Stimulated activated CD4-positive, alpha-beta T cell treated with anti-CD3 and anti-CD28 coated beads, Interleukin-1b, Interleukin-23, amount 100 ng/mL, for 4 hours (primary cell): Measurements from ENCODE around the gene GNRH2.
"Not testable (repeated sequence)": the region's sequence is repeated elsewhere in the genome, so short reads cannot be mapped to it uniquely, and the experiment has no call there.

Experiments
- DNase-seq, 2 donors: peaks; one replicate each; pipeline ENCODE4 v3.0.0-alpha.2; 2020; ENCODE audit warnings: low read depth in 2 of 2

Gene GNRH2

GRCh38 chr20:3072530-3073250, 29.3 kb downstream of the GNRH2 start:
- DNase-seq, result no peak

- not testable (repeated sequence) for DNase-seq
These were observed 29.8 kb downstream of the GNRH2 start for GRCh38 chr20:3073251-3073643.

GRCh38 chr20:3074812-3075211, 31.4 kb downstream of the GNRH2 start:
- DNase-seq, result no peak

GRCh38 chr20:3075315-3075714, 31.9 kb downstream of the GNRH2 start:
- not testable (repeated sequence) for DNase-seq

GRCh38 chr20:3077618-3078134, 34.3 kb downstream of the GNRH2 start:
- no peak for DNase-seq

GRCh38 chr20:3080939-3081388, 37.5 kb downstream of the GNRH2 start:
- no peak for DNase-seq

- no peak for DNase-seq
These were observed 38.2 kb downstream of the GNRH2 start for GRCh38 chr20:3081641-3082040.

- no peak for DNase-seq
These were observed 39.0 kb downstream of the GNRH2 start for GRCh38 chr20:3082306-3082951.

GRCh38 chr20:3082955-3083952, 39.8 kb downstream of the GNRH2 start:
- DNase-seq, result no peak

GRCh38 chr20:3084283-3084985, 41.0 kb downstream of the GNRH2 start, which contains the start of gene AVP:
AVP (minus strand) TSS chr20:3084724; CDS start chr20:3084674, 50 bp downstream.
- DNase-seq, result no peak

- no peak for DNase-seq
These were observed 41.6 kb downstream of the GNRH2 start for GRCh38 chr20:3084986-3085360.

- DNase-seq, result no peak
These were observed 42.2 kb downstream of the GNRH2 start for GRCh38 chr20:3085571-3086072.

GRCh38 chr20:3088031-3088430, 44.6 kb downstream of the GNRH2 start:
- no peak for DNase-seq

GRCh38 chr20:3090565-3090964, 47.1 kb downstream of the GNRH2 start:
- DNase-seq, result no peak

GRCh38 chr20:3092611-3093379, 49.4 kb downstream of the GNRH2 start:
- DNase-seq, result peak; percentile 37 to 46

GRCh38 chr20:3093861-3094361, 50.5 kb downstream of the GNRH2 start:
- DNase-seq, result no peak

GRCh38 chr20:3094848-3095629, 51.6 kb downstream of the GNRH2 start:
- DNase-seq, result no peak
